WI38 (cell line): Measurements from ENCODE around the gene INPP4B.

ENCODE experiments used
- H3K4me3 ChIP-seq: 2 replicates; pipeline ENCODE4 v1.5.1; 2011; ENCODE audit warnings: low read depth, mild to moderate bottlenecking, control low read depth, low read length
- CTCF ChIP-seq: IDR thresholded peaks from 2 replicates; pipeline ENCODE4 v1.5.1; 2012; ENCODE audit warnings: low read depth, mild to moderate bottlenecking, control low read depth, low read length

INPP4B gene

DNA sequence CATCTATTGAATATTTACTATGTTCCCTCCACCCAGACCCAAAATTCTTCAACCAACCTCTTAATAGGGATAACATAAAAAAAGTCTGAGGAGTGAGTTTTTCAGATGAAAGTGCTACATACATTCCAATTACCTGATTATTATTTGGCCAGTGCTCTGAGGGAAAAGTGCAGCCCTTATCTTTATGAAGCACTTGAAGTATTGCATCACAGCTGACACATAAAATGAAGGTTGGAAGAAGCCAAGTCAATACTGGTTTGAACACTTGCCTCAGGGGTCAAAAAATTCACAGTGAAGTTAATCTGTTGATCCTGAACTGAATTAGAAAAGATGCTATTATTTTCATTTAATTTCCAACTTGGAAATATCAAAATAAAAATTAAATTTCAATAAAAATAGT lies 498.9 kb downstream of the INPP4B start:
- H3K4me3 ChIP-seq, result no peak overlapping the region
- TF ChIP-seq CTCF, result no peak

DNA sequence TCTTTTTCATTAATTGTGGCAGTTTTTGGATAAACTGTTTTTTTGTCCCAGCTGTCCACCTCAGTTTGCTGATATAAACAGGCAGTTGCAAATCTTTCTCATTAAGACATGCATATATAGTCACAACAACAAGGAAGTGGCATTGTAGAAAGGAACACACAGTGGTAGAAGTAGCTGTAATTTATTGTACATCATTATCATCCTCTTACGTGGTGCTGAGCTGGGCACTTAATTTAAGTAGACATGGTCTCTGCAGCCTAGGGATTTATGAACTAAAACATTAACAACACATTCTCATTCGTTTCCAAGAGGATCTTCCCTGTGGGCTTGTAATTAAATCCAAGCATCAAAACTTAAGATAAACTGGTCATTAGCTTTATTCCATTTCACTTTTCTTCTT lies 500.2 kb downstream of the INPP4B start:
- H3K4me3 ChIP-seq, result no peak overlapping the region
- TF ChIP-seq CTCF, result no peak

- no peak for TF ChIP-seq CTCF
- H3K4me3 ChIP-seq, result no peak overlapping the region
These were observed 504.8 kb downstream of the INPP4B start for GRCh38 chr4:142341268-142341667.

DNA sequence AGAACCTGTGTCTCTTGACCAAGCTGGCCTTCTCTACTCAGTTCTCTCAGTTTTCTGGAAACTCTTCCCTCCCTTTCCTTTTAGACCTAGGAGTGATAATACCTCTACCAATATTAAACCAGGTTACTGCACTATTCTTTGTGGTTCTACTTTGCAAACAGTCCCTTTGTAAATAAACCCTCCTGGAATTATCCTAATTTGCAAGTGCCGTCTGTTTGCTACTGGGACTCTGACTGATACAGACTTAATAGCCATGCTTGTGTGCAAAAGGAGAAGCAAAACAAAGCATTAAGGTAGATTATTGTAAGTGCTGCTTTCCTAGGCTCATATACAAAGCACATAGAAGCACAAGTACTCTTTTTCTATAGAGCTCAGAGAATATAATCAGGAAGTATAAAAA lies 507.0 kb downstream of the INPP4B start:
- no peak for TF ChIP-seq CTCF
- no peak overlapping the region for H3K4me3 ChIP-seq

GRCh38 chr4:142336251-142336934 lies 509.7 kb downstream of the INPP4B start:
- H3K4me3 ChIP-seq, result no peak overlapping the region
- no peak for TF ChIP-seq CTCF

DNA sequence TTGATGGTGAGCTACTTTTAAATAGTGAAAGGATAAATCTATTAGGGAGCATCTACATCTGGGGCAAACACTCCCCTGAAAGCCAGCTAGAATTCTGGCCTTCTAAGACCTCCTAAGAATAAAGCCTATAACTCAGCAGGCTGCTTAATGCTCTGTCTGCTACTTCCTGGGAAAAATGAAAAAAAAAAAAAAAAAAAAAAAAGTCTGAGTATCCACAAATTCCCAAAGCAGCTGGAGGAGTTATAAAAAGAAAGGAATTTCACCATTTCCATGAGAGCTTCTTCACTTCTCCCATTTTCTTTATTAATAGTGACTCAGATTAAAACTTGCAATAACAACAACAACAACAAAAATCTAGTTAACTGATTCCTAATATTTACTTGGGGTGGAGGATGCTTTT lies 511.2 kb downstream of the INPP4B start:
- no peak overlapping the region for H3K4me3 ChIP-seq
- TF ChIP-seq CTCF, result no peak

GRCh38 chr4:142331646-142332045 lies 514.5 kb downstream of the INPP4B start:
- H3K4me3 ChIP-seq, result no peak overlapping the region
- TF ChIP-seq CTCF, result no peak
